T-cell (primary cell): ENCODE results near the gene TBC1D22A. TPM values are rescaled to one million over a fixed set of nuclear protein-coding genes. Genes with fewer than 3 reads are reported as not detected.

Source experiments
- ATAC-seq, 4 experiments: fragments of 200-7000 bp in 3 of 4; fragments of 150-1000 bp in 1 of 4; cut with Tn5 transposase; replicated peaks in 1 of 4; 1 replicate in 3 of 4; 2 replicates in 1 of 4; pipeline ENCODE4 v1.10.0; 2021; ENCODE audit warnings: moderate library complexity in 3 of 4, mild to moderate bottlenecking in 2 of 4, moderate number of reproducible peaks in 1 of 4
- CTCF ChIA-PET, 2 donors: fragments of 300-600 bp; sonication (Branson Sonifier 250); formaldehyde crosslinking; loops; one replicate each; lab custom pipeline; 2022; ENCODE audit warnings: antibody characterized with exemption in 2 of 2; lab: Charles Lee
- POLR2A ChIA-PET, 2 donors: fragments of 300-600 bp; sonication (Branson Sonifier 250); formaldehyde crosslinking; loops; one replicate each; lab custom pipeline; 2022; ENCODE audit warnings: antibody characterized with exemption in 2 of 2; lab: Charles Lee
- DNase-seq, 35 experiments: peaks; one replicate each; pipeline versions ENCODE4 v3.0.0 to v3.0.0-alpha.2; 2013 to 2023
- H3K27ac ChIP-seq: one replicate; pipeline ENCODE4 v1.5.1; 2013; ENCODE audit warnings: low read length
- H3K27me3 ChIP-seq, 2 experiments: replicated peaks in 1 of 2; 1 replicate in 1 of 2; 2 replicates in 1 of 2; pipeline versions ENCODE4 v1.6.1 to v1.7.0; 2013; ENCODE audit warnings: low read length in 1 of 2, mixed read lengths in 1 of 2; ENCODE audit not compliant: control insufficient read depth in 2 of 2, insufficient read depth in 2 of 2; ENCODE audit errors: extremely low read depth in 1 of 2
- H3K36me3 ChIP-seq, 2 donors: 1 replicate in 1 of 2; 2 replicates in 1 of 2; pipeline versions ENCODE4 v1.6.1 to v1.7.0; 2013; ENCODE audit warnings: low read length in 1 of 2; ENCODE audit not compliant: control insufficient read depth in 2 of 2, insufficient read depth in 1 of 2; ENCODE audit errors: extremely low read depth in 1 of 2
- H3K4me1 ChIP-seq, 2 experiments: 1 replicate in 1 of 2; 2 replicates in 1 of 2; pipeline versions ENCODE4 v1.6.1 to v1.7.0; 2013; ENCODE audit warnings: low read length in 2 of 2, mixed read lengths in 1 of 2; ENCODE audit not compliant: insufficient read depth in 2 of 2, control insufficient read depth in 1 of 2; ENCODE audit errors: extremely low read depth in 1 of 2
- H3K4me3 ChIP-seq, 2 donors: 1 replicate in 1 of 2; 2 replicates in 1 of 2; pipeline versions ENCODE4 v1.5.1 to v1.7.0; 2013; ENCODE audit warnings: mild to moderate bottlenecking in 2 of 2, low read length in 1 of 2, moderate library complexity in 1 of 2; ENCODE audit not compliant: control insufficient read depth in 1 of 2; ENCODE audit errors: extremely low read depth in 1 of 2
- H3K9me3 ChIP-seq: 2 replicates; pipeline ENCODE4 v1.7.0; 2013
- H3K27ac Mint-ChIP-seq, 2 donors: one replicate each; pipeline ENCODE4 v1.8.0; 2020 to 2021; ENCODE audit warnings: mild to moderate bottlenecking in 2 of 2, mixed read lengths in 2 of 2
- H3K27me3 Mint-ChIP-seq, 2 donors: one replicate each; pipeline ENCODE4 v1.8.0; 2021 to 2022; ENCODE audit warnings: mixed read lengths in 2 of 2
- H3K36me3 Mint-ChIP-seq: one replicate; pipeline ENCODE4 v1.8.0; 2021; ENCODE audit warnings: mixed read lengths
- H3K4me1 Mint-ChIP-seq, 3 donors: one replicate each; pipeline ENCODE4 v1.8.0; 2020 to 2022; ENCODE audit warnings: mixed read lengths in 3 of 3, mild to moderate bottlenecking in 1 of 3
- H3K4me3 Mint-ChIP-seq, 3 donors: one replicate each; pipeline ENCODE4 v1.8.0; 2020 to 2022; ENCODE audit warnings: mild to moderate bottlenecking in 3 of 3, mixed read lengths in 3 of 3, moderate library complexity in 3 of 3
- H3K9me3 Mint-ChIP-seq, 3 donors: one replicate each; pipeline ENCODE4 v1.8.0; 2020 to 2022; ENCODE audit warnings: mixed read lengths in 3 of 3
- WGBS: methylation state at CpG from one replicate; pipeline ENCODE4 v1.1.5; 2013; ENCODE audit warnings: missing lambda C conversion rate; ENCODE audit not compliant: insufficient coverage; 5-methylcytosine and 5-hydroxymethylcytosine counted together
- total RNA-seq, 35 experiments: library from RNA in 6 of 35; stranded (reverse) in 6 of 35; fragments of 120-200 nt in 1 of 35; gene quantifications; one replicate each; pipeline versions ENCODE4 v1.2.1 to v1.2.4 and lab custom pipeline; 2013 to 2026

Gene TBC1D22A
- total RNA-seq, 5 donors from 2014 or later (not counting 1 experiment from before 2014, with no cell fraction given) = 38.3 to 67.8 (median 57.7) TPM

DNA sequence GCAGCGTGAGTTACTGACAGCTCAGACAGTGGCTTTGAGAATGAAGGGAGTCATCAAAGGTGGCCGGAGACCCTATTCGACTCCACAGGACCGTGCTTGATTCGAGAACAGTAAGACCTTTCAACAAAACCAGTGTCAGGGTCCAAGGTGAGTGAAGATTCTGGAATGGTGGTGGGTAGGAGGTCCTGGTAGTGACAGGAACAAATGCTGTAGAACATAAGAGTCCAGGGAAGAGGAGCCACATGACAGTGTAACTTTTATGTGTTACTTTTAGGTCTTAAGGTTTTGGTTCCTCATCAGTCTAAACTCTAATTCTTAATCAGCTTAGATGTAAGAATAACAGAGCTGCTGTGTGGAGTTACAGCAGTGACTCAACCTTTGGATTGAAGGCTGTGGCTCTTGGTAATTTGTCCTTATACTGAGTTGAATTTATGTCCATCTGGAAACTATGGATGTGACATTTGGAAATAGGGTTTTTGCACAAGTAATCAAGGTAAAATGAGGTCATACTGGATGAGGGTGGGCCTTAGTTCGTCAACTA lies 1.8 kb downstream of the TBC1D22A start:
- peaks cover 2 to 13% of the 10 kb centered on the region in 2 donors for H3K36me3 ChIP-seq
- Mint-ChIP-seq H3K27me3 (no peaks in the 10 kb centered on the region), H3K27ac (peak overlapping the region; percentile 99 to 100), H3K9me3 (no peaks in the 10 kb centered on the region), H3K4me3 (peak overlapping the region; percentile 99), H3K36me3 (peaks cover 12% of the 10 kb centered on the region), H3K4me1 (peaks cover 67 to 74% (median 68%) of the 10 kb centered on the region in 3 donors)
- no peaks in the 10 kb centered on the region for H3K27me3 ChIP-seq
- no peak overlapping the region for H3K4me3 ChIP-seq
- ChIA-PET POLR2A (interaction anchor here in 1 of 2 donors (0.8 kb wide), 1 partner anchor 27 kb away, joined by 3 read pairs; no protein-coding TSS in a partner anchor), CTCF (interaction anchor here in 1 of 2 donors (1.3 to 2.4 kb wide), 2 partner anchors 27 to 28 kb away, joined by 3 to 10 read pairs; no protein-coding TSS in a partner anchor)
- WGBS = 95% methylated on average over 5 of the region's 6 CpGs
- H3K9me3 ChIP-seq = no peaks in the 10 kb centered on the region
- peak overlapping the region; percentile 47 for H3K27ac ChIP-seq
- ATAC-seq (no peak), DNase-seq (no peak)
- H3K4me1 ChIP-seq = peaks cover 8 to 60% of the 10 kb centered on the region in 2 experiments

DNA sequence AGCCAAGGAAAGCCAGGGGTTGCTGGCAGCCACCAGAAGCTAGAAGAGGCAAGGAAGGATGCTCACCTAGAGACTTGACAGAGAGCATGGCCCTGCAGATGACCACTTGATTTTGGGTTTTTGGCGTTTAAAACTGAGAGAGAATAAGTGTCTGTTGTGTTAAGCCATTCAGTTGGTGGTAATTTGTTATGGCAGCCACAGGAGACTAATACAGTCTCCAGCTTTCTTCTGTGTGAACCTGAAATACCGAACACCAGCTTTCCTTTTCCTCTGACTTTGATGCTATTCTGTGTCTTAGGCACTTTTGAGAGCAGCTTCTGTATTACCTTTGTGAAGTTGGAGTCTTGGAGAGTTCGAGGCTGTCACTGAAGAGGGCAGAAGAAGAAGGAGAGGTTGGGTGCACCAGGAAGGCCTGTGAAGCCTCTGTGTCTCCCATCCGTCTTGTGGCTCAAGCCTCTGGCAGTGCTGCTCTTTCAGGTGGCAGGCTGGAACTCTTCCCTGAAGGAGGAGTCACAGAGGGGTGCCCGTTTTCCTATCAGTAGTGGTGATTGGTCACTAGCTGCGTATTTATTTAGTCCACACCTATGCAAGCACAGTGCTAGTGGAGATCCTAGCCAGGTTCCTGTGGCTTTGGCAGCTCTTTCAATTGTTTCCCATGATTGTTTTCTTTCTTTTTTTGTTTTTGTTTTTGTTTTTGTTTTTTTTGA lies 2.5 kb downstream of the TBC1D22A start:
- H3K36me3 Mint-ChIP-seq = peaks cover 12% of the 10 kb centered on the region
- POLR2A ChIA-PET = interaction anchor here in 1 of 2 donors (0.6 to 0.8 kb wide), 2 partner anchors 23 to 27 kb away, joined by 3 to 10 read pairs; no protein-coding TSS in a partner anchor
- Histone ChIP-seq H3K9me3 (no peaks in the 10 kb centered on the region), H3K36me3 (peaks cover 2 to 13% of the 10 kb centered on the region in 2 donors), H3K4me3 (no peak overlapping the region), H3K4me1 (peaks cover 8 to 66% of the 10 kb centered on the region in 2 experiments), H3K27me3 (no peaks in the 10 kb centered on the region), H3K27ac (no peak overlapping the region)
- ATAC-seq (no peak), DNase-seq (no peak)
- CTCF ChIA-PET = interaction anchor here in 1 of 2 donors (0.7 to 2.4 kb wide), 2 partner anchors 26 to 1591 kb away, joined by 4 to 10 read pairs; no protein-coding TSS in a partner anchor
- H3K27ac Mint-ChIP-seq = peak overlapping the region; percentile 99 to 100
- H3K9me3 Mint-ChIP-seq = no peaks in the 10 kb centered on the region
- 82% methylated on average over 3 of the region's 6 CpGs for WGBS
- H3K4me3 Mint-ChIP-seq = peak overlapping the region; percentile 21 to 99 (median 99)
- H3K27me3 Mint-ChIP-seq = no peaks in the 10 kb centered on the region
- peaks cover 75 to 81% (median 76%) of the 10 kb centered on the region in 3 donors for H3K4me1 Mint-ChIP-seq

DNA sequence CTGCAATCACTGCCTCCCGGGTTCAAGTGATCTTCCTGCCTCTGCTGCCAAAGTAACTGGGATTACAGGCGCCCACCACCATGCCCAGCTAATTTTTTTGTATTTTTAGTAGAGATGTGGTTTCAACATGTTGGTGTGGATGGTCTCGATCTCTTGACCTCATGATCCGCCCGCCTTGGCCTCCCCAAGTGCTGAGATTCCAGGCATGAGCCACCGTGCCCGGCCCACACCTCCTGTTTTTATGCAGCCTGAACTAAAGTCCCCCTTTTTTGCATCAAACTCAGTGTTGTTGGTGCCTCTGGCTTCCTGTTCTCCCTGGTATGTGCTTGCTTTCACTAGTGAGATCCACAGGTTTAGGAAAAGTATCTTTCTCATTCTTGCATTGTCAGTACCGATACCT lies 4.2 kb downstream of the TBC1D22A start:
- ChIA-PET POLR2A (no interaction called here), CTCF (interaction anchor here in 1 of 2 donors (0.6 kb wide), 1 partner anchor 153 kb away, joined by 3 read pairs; no protein-coding TSS in a partner anchor)
- Mint-ChIP-seq H3K9me3 (no peaks in the 10 kb centered on the region), H3K27me3 (no peaks in the 10 kb centered on the region), H3K27ac (peak overlapping the region; percentile 62 to 78), H3K4me3 (no peak overlapping the region), H3K4me1 (peaks cover 81 to 86% (median 83%) of the 10 kb centered on the region in 3 donors), H3K36me3 (peaks cover 12% of the 10 kb centered on the region)
- Histone ChIP-seq H3K27me3 (no peaks in the 10 kb centered on the region), H3K27ac (no peak overlapping the region), H3K4me1 (peaks cover 10 to 67% of the 10 kb centered on the region in 2 experiments), H3K4me3 (no peak overlapping the region), H3K9me3 (no peaks in the 10 kb centered on the region), H3K36me3 (peaks cover 5 to 16% of the 10 kb centered on the region in 2 donors)
- ATAC-seq = no peak
- WGBS = 94% methylated on average over 3 of the region's 8 CpGs
- no peak for DNase-seq

DNA sequence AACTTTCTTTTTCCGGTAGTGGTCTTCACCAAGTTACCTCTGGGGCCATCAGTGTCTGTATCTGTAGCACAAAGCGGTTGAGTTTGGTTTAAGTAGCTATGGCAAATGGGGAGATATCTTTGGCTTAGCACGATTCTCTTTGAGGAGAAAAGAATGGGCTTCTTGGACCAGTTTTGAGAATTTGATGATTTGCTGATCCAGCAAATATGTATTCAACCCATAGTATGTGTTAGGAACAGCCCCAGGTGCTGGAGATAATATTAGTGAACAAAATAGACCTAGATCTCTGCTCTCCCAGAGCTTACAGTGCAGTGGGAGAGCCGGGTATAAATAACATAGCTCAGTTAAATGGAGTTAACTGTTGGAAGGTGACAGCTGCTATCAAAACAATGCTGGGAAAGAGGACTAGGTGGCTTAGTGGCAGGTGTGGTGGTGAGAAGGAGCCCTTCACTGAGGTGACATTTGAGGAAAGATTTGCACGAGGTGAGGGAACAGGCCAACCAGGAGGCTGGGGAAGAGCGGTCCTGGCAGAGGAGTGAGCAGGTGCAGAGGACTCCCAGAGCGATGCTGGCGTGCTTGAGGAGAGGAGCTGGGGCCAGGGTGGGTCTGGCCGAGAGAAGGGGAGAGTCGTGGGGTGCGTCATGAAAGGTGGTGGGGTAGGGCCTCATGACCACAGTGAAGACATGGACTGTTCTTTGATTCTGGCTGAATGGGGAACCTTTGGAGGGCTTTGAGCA lies 5.0 kb downstream of the TBC1D22A start:
- H3K27ac ChIP-seq = no peak overlapping the region
- WGBS = 97% methylated on average over 7 of the region's 11 CpGs
- ChIA-PET CTCF (no interaction called here), POLR2A (no interaction called here)
- Mint-ChIP-seq H3K4me3 (peak overlapping the region in 2 of 3 donors; percentile 5 to 35), H3K27me3 (no peaks in the 10 kb centered on the region), H3K4me1 (peaks cover 75 to 79% (median 76%) of the 10 kb centered on the region in 3 donors), H3K9me3 (no peaks in the 10 kb centered on the region), H3K27ac (peak overlapping the region; percentile 62 to 78), H3K36me3 (peaks cover 12% of the 10 kb centered on the region)
- H3K27me3 ChIP-seq = no peaks in the 10 kb centered on the region
- DNase-seq = no peak
- H3K4me3 ChIP-seq = no peak overlapping the region
- no peaks in the 10 kb centered on the region for H3K9me3 ChIP-seq
- peaks cover 8 to 61% of the 10 kb centered on the region in 2 experiments for H3K4me1 ChIP-seq
- peaks cover 5 to 16% of the 10 kb centered on the region in 2 donors for H3K36me3 ChIP-seq
- ATAC-seq = no peak

DNA sequence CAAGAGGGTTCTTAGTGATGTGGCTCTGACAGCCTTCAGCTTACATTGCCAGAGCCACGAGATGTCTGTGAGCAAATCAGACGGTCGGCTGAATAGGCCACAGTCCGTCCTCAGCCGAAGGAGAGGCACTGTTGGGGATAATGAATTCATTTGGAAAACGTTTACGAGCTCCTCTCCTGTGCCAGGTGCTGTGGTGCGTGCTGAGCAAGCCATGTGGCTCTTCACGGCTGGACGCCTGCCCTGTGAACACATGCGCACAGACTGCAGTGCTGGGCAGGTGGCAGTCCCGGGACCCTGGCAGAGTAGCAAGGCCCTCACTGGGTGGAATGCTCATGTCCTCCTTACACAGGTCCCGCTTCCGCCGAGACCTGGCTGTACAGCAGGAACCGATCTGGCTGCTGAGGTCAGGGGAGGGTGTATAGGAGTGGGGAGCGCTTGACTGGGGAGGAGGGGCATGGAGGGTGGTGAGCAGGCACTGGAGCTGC lies 6.8 kb downstream of the TBC1D22A start:
- POLR2A ChIA-PET = interaction anchor here in 1 of 2 donors (0.5 kb wide), 1 partner anchor 9 kb away, joined by 6 read pairs; no protein-coding TSS in a partner anchor
- H3K4me1 Mint-ChIP-seq = peaks cover 70 to 77% (median 73%) of the 10 kb centered on the region in 3 donors
- peaks cover 5 to 16% of the 10 kb centered on the region in 2 donors for H3K36me3 ChIP-seq
- no peak overlapping the region for H3K4me3 Mint-ChIP-seq
- ATAC-seq = no peak
- no peaks in the 10 kb centered on the region for H3K9me3 Mint-ChIP-seq
- no peak for DNase-seq
- H3K27me3 Mint-ChIP-seq = no peaks in the 10 kb centered on the region
- H3K36me3 Mint-ChIP-seq = peaks cover 12% of the 10 kb centered on the region
- no peak overlapping the region for H3K4me3 ChIP-seq
- H3K27ac ChIP-seq = no peak overlapping the region
- CTCF ChIA-PET = no interaction called here
- H3K4me1 ChIP-seq = peaks cover 9 to 64% of the 10 kb centered on the region in 2 experiments
- no peaks in the 10 kb centered on the region for H3K9me3 ChIP-seq
- peak overlapping the region; percentile 71 to 95 for H3K27ac Mint-ChIP-seq
- 95% methylated on average over 15 of the region's 17 CpGs for WGBS
- H3K27me3 ChIP-seq = no peaks in the 10 kb centered on the region

DNA sequence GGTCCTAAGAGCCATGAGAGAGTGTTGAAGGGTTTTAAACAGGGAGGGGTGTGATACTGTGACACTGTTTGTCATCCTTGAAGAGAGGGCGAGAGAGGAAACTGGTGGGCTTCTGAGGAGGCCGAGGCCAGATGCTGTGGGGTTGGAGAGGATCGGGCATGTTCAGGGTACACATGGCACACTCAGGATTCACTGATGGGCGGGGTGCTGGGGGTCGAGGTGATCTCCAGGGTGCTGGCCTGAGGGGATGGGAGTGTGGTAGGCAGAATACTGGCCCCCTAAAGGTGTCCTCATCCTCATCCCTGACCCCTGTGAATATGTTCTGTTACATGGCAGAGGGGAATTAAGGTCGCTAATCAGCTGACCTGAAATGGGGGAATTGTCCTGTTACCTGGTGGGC lies 7.3 kb downstream of the TBC1D22A start:
- H3K27ac Mint-ChIP-seq = peak overlapping the region; percentile 71 to 95
- Histone ChIP-seq H3K36me3 (peaks cover 5 to 14% of the 10 kb centered on the region in 2 donors), H3K4me3 (no peak overlapping the region), H3K27me3 (no peaks in the 10 kb centered on the region), H3K4me1 (peaks cover 10 to 64% of the 10 kb centered on the region in 2 experiments), H3K9me3 (no peaks in the 10 kb centered on the region), H3K27ac (peak overlapping the region; percentile 59)
- WGBS = 92% methylated on average over 6 of the region's 6 CpGs
- peaks cover 70 to 77% (median 73%) of the 10 kb centered on the region in 3 donors for H3K4me1 Mint-ChIP-seq
- peaks cover 7% of the 10 kb centered on the region for H3K36me3 Mint-ChIP-seq
- no peaks in the 10 kb centered on the region for H3K27me3 Mint-ChIP-seq
- CTCF ChIA-PET = no interaction called here
- ATAC-seq (no peak), DNase-seq (no peak)
- no peaks in the 10 kb centered on the region for H3K9me3 Mint-ChIP-seq
- POLR2A ChIA-PET = no interaction called here
- no peak overlapping the region for H3K4me3 Mint-ChIP-seq
